Sciatic nerve (tissue), 2 donors: ENCODE measurements around the gene LRRN4CL. TPM values are rescaled to one million over a fixed set of nuclear protein-coding genes. Genes with fewer than 3 reads are reported as not detected.
"Not testable (repeated sequence)": the region's sequence is repeated elsewhere in the genome, so short reads cannot be mapped to it uniquely, and the experiment has no call there.

Source experiments
- ATAC-seq: fragments of 200-7000 bp; cut with Tn5 transposase; one replicate; pipeline ENCODE4 v1.9.1; 2020; ENCODE audit warnings: mild to moderate bottlenecking, moderate library complexity
- DNase-seq: peaks from one replicate; pipeline ENCODE4 v3.0.0-alpha.2; 2020; ENCODE audit warnings: low spot score
- intact Hi-C: fragments of 100-400 bp; cut with DNase I; formaldehyde crosslinking; loops from one replicate; pipeline ENCODE4 v1.14.2; 2022
- total RNA-seq: library from RNA; stranded (reverse); fragmentation: NEBNext Ultra II Directional; extraction: Animal tissue kit (Norgen Biotek cat#: 25700); gene quantifications from one replicate; pipeline ENCODE4 v1.2.1, GENCODE V29; 2021
- donor health status: DM: no; HTN: no; CAD: no.
- donor health status: DM: no; HTN: no; CAD: no.

The LRRN4CL gene
- total RNA-seq, 1 donor from 2014 or later: 28.4 TPM

DNA sequence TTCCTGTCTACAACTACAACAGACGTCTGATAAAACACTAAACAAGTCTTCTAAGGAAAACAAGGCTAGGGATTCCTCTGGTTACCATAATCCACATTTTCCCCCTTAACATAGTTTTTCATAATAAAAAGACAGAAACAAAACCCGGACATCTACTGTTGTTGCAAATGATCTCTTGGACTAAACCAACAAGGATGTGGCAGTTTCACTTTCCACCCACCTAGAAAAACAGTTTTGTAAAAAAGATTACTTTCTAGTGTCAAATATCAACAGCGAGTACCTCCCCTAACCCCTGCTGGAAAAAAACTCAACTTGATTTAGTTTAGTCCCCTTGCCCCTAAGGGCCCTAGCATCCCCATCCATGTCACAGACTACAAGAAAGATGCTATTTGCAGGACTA lies 23.5 kb upstream of the LRRN4CL start:
- no peak for DNase-seq
- intact Hi-C loops: no loop called here
- no peak for ATAC-seq

DNA sequence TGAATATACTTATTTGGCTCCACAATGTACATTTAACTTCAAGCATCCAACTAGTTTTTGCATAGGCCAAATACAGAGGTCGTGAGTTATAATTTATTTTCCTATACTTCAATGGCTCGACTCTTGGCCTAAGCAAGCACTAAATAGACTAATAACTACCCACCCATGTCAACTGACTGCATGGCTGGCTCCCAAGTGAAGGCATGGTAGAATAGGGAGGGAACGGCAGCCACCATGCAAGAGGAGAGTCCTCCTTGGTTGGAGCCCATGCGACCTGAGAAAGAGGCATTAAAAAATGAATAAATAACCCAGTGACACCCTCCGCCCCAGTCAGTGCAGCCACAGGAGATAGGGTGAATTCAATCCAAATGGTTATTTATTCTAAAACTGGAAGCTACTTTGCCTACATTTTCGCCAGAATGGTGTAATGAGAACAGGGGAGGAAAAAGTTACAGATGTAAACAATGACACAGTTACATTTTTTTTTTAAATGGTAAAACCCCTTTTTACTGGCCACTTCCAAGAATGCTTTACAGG lies 23.0 kb upstream of the LRRN4CL start:
- intact Hi-C loops: no loop called here
- DNase-seq: peak; percentile 13
- no peak for ATAC-seq

DNA sequence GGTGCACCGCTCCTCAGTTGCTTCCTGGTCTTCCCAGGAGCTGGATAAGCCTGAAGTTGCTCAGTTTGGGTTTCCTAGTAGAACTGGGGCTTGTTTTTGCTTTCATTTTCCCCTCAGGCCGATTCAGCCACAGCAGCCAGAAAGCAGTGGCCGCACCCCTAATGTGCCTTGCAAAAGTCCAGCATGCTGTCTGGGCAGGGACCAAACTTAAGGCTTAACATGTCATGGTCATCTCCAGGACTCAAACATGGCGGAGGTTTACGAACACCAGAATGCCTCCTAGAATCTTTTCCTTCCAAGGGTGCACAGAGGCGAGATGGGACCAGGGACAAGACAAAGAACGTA lies 20.6 kb upstream of the LRRN4CL start:
- intact Hi-C loops: no loop called here
- DNase-seq (no peak), ATAC-seq (no peak)

DNA sequence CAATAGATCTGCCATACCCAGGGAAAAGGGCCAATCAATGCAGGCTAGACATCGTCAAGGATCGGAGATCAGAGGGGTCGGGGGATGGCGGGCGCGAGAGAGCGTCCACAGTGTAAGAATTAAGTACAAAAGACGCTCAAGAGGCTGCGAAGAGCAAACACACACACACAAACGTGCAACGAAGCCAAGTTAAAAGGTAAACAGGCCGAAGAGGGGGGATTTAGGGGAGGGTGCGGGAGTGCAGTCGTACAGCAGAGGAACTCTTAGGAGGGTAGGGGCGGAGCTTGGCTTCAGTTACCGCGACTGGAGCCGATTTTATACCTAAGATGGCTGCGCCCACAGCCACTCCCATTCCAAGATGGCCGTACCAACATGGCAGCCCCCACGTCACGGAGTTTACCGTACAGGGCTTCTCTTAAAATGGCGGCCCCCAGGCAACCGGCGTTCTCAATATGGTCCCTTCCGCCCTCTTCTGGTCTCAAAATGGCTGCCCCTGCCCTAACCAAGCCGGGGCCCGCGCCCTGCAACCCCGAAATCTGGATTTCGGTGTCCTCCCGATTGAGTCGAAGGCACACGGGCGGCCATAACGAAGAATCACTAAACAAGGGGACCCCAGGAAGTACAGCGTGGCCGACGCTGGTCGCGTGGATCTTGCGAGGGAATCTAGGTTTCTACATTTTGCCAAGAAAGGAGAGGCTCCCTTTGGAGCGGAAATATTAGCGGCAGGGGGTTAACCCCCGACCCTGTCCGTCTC lies 20.1 kb upstream of the LRRN4CL start:
- intact Hi-C loops: no loop called here
- DNase-seq (peak; percentile 98), ATAC-seq (peak; percentile 94)

DNA sequence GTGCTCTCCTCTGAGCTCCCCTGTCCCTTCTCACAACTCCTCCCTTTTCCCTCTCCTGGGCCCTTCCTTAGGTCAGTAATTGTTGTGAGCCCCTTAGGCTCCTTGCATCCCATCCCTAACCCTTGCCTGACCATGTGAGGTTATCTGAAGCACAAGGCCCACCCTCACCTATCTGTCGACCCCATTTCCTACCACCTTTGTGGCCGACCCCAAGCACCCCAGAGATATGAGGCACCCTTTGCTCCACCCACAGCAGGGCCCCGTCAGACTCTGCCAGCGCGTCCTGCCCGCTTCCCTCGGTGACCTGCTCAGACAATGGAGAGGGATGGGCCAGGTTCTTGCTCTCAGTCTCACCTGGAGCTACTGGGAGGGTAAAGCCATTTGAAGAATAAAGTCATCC lies 19.5 kb upstream of the LRRN4CL start:
- ATAC-seq (peak; percentile 0), DNase-seq (no peak)
- intact Hi-C loops: no loop called here

DNA sequence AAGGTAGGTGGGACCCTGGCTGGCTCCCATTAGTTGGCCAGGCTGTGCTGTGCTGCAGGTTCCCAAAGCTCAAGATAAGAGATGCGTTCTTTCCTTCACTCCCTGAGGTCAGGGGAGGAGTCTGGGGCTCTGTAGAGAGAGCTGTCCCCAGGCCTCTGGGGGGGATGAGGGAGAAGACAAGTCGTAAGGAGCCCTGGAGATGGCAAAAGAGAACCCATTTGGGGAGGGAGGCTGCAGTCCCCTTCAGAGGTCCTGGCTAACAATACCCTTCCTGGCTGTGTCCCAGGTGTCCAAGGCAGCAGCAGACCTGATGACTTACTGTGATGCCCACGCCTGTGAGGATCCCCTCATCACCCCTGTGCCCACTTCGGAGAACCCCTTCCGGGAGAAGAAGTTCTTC lies 19.1 kb upstream of the LRRN4CL start:
- no peak for ATAC-seq
- no peak for DNase-seq
- intact Hi-C loops: no loop called here

DNA sequence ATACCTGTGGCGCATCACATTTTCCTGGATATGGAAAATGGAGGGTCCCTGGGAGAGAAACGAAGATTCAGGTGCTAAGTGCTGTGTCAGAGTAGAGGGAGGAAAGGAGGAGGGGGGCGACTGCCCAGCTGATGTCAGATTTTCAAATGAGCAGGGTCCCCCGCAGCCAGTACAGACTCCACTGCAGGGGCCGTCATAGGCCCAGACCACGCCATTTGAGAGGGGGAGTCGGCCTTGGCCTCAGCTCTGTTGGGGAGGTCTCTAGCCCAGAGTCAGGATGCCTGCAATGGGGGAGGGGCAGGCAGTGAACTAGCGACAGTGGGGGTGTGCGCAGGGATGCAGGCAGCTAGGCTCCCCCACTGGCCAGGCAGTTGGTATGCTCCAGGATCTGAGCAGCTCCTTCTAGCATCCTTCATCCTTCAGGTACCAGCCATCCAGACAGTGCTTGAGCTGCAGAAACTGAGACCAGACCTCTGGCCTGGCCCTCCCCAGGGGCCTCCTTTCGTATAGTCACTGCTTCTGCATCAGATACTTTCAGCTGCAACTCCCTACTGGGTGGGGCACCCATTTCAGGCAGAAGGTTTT lies 18.0 kb upstream of the LRRN4CL start, which contains the start of the genes BSCL2 and GNG3:
BSCL2 (minus strand) TSS at position 148 of the 585 bp plus-strand sequence. CDS start 229 bp downstream, outside the sequence.
GNG3 (plus strand) TSS at position 400 of the 585 bp plus-strand sequence. CDS start 620 bp downstream, outside the sequence.
- intact Hi-C loops: no loop called here
- ATAC-seq: no peak
- DNase-seq: no peak

DNA sequence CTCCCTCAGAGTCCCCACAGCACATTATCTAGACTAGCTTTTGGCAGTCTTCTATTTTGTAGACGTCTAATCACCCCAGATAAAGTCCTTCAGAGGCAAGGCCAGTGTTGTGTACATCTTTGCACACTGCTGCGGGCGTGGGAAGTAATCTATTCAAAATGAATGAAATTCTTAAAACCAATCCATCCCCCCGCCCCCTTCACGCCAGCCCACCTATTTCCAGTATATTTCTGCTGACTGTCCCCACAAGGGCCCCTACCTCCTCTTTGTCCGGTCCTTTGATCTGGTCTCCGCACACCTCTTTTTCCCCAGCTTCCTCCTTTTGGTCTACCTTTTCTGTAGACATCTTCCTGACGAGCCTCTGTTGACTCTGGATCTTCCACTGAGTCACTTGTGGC lies 17.5 kb upstream of the LRRN4CL start:
- no peak for ATAC-seq
- DNase-seq: no peak
- intact Hi-C loops: no loop called here

DNA sequence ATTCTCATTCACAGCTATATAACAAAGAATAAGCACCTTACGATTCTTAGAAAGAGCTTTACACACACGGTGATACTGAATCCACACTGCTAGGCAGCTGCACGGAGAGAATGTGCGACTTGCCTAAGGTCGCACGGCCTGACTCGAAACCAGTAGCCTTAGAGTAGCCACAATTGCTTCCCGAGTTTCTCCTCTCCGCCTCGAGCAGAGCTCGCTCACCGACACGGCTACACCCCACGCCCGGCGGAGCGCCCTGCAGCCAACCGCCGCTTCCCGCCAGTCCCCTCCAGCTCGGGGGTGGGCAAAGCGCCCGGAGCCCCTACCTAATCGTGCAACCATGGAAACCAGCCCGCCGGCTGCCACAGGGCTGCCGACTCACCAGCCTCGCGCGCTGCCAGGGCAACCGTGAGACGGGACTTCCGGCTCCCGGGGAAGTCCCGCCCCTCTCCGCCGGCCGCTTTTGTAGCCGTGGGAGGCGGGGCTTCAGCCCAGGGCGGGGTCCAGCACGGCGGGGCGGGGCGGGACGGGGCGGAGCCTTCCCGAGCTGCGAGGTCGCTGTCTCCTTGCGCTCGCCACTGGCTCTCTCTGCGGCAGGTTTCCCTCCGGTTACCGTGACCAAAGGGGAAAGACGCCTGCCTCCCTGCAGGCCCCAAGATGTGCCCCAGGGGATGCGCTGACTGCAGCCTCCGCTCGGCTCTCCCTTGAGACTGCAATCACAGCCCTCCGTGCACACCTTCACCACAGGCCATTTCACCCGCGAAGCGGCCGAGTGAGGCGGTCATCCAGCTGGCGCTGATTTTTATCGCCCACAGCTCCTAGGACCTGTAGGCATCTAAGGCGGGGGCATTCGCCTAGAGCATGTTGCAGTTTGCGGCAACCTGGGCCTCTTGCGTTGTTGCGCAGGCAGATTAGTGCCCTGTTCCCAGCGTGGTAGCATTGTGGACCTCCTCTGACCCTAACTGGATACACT lies 16.8 kb upstream of the LRRN4CL start:
- peak; percentile 90 for ATAC-seq
- DNase-seq: peak; percentile 96
- intact Hi-C loops: no loop called here

DNA sequence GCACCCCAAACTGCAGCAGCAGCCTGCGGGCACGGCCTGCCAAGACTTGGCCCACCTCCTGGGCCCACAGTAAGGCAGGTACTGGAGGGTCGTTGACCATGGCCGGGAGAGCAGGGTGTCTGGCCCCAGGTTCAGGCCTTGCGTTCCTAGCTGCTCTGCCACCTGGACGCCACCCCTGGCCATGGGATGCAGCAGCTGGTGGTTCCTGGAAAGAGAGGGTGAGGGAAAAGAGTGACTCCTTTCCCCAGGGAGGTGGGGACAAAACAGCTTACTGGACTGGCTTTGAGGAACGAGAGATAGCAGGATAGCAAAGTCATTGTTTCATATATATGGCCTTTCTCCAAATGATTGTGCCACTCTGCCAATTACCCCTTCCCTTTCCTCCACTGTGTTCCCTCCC lies 16.1 kb upstream of the LRRN4CL start:
- intact Hi-C loops: no loop called here
- ATAC-seq (no peak), DNase-seq (no peak)

DNA sequence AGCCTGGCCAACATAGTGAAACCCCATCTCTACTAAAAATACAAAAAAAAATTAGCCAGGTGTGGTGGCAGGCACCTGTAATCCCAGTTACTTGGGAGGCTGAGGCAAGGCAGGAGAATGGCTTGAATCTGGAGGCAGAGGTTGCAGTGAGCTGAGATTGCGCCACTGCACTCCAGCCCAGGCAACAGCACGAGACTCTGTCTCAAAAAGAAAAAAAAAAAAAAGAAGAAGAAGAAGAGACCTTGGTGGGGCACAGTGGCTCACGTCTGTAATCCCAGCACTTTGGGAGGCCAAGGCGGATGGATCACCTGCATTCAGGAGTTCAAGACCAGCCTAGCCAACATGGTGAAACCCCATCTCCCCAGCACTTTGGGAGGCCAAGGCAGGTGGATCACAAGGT lies 14.6 kb upstream of the LRRN4CL start:
- intact Hi-C loops, ATAC-seq, DNase-seq: not testable (repeated sequence)

DNA sequence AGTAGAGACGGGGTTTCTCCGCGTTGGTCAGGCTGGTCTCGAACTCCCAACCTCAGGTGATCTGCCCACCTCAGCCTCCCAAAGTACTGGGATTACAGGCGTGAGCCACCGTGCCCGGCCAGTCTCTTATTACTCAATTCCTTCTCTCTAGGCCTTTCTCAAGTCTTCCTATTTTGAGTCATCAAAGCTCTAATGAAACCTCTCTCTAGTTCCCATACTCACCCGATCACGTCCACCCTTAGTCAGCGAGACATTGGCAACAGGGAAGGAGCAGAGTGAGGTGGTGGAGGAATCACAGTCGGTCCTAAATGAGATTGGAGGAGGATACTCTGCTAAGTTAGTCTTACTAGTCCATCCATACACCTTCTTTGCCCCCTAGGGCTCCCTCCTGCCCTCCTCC lies 12.9 kb upstream of the LRRN4CL start:
- ATAC-seq: no peak
- intact Hi-C loops: no loop called here
- DNase-seq: no peak

DNA sequence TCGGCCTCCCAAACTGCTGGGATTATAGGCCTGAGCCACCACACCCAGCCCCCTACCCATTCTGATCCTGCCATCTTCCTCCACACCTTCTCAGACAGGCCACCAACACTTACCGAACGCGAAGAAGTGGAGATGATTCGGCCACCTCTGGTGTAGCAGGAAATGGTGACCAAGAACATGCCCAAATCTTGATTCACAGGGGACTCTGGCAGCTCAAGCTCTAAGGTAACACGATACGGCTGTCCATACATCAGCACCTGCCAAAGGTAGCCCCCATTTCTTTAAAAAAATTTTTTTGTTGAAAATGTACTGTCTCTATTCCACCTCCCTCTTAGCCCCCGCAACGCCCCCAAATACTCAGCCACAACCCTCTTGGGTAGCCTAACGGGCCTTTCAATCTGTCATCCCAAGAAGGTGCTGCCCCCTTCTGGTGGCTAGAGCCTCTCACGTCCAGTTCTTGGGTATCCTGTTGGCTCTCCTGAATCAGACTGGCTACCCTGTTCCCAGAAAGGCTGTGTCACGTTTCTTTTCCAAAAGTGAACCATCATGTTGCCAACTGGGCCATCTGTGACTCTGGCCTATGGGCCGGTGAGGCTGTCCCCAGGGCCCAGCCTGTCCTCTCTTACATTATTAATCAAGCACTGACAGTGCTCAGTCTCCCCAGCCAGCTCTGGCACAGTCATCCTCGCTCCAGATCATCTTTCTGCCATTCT lies 5.3 kb upstream of the LRRN4CL start:
- DNase-seq (peak; percentile 88), ATAC-seq (peak; percentile 82)
- intact Hi-C loops: no loop called here

DNA sequence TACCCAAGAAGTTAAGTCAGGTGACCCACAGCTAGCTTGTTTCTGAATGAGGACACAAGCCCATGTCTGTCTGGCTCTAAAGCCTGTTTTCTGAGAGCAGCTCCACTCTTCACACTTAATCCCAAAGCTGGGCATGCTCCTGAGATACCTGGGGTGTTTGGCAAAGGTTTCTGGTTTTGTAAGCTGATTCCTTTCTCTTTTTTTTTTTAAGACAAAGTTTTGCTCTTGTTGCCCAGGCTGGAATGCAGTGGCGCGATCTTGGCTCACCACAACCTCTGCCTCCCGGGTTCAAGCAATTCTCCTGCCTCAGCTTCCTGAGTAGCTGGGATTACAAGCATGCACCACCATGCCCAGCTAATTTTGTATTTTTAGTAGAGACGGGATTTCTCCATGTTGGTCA lies 4.3 kb upstream of the LRRN4CL start:
- ATAC-seq, DNase-seq, intact Hi-C loops: not testable (repeated sequence)

DNA sequence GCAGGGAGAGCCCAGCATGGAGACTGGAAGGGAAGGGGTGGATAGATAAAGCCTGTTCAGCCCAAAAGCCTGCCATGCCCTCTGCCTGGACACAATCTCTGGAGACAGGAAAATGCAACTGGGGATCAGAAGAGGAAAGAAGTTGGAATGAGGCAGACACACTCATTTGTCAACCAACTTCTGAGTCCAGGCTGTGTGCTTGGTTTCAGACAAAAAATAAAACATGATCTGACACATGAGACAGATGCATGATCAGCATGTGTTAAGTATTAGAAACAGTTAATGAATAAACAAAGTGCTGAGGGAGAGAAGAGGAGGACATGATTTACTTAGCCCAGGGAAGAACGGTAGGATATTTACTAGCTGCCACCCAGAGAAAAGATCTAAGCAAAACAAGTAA lies 839 bp downstream of the LRRN4CL start:
- no peak for DNase-seq
- no peak for ATAC-seq

DNA sequence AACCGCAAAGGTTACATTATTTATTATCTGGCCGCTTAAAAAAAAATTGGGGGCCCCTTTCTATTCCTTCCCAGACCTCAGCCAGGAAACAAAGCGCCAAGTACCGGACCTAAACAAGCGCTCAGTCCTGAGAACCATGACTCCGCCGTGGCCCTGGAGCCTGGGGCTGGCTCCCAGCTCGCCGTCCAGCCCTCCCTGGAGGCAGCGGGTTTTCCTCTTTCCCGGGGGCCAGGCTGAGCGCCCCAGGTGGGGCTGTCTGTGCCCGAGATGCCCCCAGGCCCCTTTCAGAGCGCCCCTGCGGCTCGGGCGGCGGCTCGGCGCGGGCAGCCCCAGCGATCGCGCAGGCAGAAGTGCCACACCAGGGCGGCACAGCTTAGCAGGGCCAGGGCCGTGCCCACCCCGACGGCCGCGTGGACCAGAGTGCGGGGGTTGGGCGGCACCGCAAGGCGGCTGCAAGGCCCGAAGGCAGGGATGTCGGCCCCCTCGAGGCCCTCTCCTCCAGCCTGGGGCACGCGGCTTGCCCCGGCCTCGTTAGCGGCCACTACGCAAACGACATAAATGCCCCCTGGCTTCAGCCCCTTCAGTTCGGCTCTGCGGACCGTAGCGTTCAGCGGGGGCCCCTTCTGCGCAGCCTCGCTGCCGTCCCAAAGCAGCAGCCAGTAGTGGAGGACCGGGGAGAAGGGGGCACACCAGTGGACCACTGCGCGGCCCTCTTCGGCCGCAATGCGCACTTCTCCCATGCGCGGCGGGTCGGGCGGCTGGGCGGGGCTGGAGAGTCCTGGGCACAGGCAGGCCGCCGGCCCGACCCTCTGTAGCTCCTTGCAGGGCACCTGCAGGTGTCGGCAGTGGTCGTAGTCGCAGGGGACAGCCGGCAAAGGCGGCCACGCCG lies 1.6 kb downstream of the LRRN4CL start:
- DNase-seq (no peak), ATAC-seq (peak; percentile 52)
- intact Hi-C loops: no loop called here

More for the DNA sequence above, 839 bp downstream of the LRRN4CL start:
- intact Hi-C loops: no loop called here

DNA sequence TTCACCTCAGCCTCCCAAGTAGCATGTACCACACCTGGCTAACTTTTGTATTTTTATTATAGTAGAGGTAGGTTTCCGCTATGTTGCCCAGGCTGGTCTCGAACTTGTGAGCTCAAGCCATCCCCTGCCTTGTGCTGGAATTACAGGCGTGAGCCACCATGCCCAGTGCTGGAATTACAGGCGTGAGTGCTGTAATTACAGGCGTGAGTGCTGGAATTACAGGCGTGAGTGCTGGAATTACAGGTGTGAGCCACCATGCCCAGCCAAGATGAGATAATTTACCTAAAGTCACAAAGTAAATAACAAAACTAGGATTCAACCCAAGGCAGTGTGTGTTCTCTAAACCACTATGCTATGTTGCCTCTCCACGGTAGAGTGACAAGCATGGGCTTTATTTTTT lies 6.8 kb downstream of the LRRN4CL start:
- DNase-seq (no peak), ATAC-seq (no peak)
- intact Hi-C loops: no loop called here

DNA sequence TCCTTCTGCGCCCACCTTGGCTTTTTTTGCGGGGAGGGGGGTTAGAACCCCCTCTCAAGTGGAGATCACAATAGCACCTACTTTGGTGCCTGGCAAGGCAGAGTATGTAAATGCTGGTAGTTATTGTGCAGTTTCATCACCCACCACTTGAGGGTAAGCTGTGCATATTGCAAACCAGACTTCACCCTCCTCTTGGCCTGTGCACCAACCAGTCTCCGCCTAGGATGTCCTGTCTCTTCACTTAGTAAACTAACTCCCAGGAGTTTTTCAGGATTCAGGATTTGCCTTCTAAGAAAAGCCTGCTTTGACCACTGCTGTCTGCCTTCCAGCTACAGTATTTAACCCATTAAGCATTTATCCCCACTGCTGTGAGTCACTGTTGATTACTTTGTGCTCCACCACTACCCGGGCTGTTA lies 8.5 kb downstream of the LRRN4CL start:
- DNase-seq (no peak), ATAC-seq (peak; percentile 72)
- intact Hi-C loops: no loop called here
